GM04504 (cell line): Measurements from ENCODE around the gene PEPD.

ENCODE experiments used
- DNase-seq: peaks from one replicate; pipeline ENCODE4 v3.0.0-alpha.2; 2012; ENCODE audit warnings: low read depth

PEPD gene

DNA sequence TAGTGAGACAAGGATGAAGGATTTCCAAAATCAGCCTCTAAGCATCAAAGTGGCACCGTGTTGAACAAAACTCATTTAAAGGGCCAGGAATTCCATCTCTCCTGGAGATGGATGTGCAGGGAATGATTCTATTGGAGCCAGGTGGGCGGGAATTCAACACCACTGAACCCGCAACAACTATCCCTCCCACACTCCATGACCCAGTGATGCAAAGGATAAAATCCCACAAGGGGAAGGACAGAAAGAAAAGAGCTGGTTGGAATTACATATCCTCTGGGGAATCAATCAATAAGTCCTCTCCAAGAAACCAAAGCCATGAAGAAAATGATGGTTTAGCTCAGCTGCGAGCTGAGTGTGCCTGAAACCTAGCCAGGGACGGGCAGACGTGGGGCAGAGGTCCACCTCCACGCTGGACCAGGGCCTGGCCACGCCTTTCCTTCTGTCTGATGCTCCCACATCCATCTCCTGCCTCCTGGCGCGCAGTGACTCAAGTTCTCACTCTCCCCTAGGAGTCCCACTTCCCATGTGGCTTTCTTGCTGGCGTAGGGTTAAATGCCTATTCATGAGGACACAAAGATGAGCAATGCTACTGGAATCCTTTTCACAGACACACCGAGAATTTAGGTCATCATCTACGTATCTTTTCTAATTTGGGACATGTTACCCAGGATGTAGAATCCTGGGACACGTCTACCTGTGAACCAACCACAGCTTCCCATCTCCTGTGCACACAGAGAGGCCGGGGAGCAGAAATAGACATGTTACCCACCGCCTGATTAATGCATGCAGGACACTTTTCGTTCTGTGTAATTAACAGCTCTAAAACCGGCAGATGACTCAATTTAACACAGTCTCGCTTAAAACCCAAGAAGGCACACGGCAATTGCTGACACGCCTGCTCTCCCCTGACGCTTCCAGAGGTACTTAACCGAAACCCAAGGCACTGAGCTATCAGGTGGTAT is 48.6 kb downstream of the PEPD start:
- peak; percentile 96 for DNase-seq

DNA sequence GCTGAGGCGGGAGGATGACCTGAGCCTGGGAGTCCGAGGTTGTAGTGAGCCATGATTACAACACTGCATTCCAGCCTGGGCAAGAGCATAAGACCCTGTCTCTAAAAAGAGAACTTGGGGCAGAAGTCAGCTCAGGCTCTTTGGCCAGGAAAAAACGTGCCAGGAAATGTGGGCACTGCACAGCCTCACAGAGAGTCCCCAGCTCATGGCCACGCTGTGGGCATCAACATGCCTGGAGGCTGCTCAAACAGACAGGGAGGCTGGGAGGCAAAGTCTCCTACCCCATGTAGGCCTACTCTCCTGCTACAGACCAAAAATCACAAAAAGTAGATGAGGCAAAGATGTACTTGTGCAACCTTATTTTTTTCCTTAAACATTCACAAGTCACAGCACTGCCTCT is 49.4 kb downstream of the PEPD start:
- DNase-seq, result no peak

DNA sequence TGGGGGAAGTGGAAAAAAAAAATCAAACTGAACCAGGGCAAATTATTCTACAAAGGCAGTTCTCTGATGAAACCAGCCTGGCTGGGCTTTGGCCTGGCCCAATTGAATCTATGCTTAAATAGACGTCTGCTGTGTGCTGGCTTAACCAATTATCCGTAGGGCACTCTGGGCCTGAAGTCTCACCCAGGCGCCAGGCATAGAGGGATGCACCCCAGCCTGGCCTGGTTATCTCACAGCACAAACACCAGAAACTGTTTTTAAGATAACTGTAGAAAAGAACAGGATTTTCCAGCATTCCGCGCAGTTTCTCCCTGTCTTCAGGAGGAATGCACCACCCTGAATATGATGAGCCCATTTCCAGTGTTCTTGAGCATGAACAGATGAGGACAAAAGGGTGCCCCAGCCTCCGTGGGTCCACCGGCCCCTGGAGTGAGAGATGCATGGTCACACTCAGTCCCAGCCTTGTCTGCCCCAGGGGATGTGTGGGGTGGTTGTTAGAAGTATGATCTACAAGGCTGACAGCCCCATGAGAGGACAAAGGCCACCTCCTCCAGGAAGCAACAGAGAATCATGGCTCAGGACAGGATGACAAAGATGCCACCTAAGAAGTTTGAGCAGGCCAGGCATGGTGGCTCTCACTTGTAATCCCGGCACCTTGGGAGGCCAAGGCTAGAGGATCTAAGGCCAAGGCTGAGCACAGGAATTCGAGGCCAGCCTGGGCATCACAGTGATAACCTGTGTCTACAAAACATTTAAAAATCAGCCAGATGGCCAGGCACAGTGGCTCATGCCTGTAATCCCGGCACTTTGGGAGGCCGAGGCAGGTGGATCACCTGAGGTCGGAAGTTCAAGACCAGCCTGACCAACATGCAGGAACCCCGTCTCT is 50.2 kb downstream of the PEPD start:
- DNase-seq, result no peak

DNA sequence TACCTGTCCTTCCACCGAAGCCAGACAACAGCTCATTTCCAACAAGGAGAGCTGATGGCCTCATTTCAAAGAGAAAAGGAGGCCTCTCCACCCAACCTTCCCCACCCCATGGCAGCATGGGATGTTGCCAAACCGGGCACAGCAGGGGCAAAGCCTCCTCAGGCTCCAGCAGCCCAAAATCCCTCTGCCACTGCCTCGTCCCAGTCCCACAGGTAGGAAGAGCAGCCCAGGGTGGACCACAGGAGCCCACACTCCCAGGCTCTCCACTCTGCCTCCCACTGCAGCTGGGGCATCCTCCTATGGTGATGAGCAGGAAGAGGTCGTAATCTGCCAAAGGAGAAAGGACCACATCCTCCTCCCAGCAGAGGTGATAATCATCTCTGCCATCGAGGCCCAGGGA is 50.9 kb downstream of the PEPD start:
- no peak for DNase-seq

DNA sequence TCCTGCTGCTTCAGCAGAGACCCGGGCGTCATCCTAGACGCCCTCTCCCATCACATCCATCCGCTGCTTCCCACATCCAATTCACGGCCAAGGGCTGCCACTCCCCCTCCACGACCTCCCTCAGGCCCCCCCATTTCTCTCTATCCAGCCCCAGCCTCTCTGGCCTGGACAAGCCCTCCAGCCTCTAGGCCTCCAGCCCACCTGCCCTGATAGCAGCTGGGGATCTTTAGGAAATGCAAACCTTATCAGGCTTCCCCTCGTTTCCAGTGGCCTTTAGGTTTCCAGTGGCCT is 51.6 kb downstream of the PEPD start:
- DNase-seq, result no peak

DNA sequence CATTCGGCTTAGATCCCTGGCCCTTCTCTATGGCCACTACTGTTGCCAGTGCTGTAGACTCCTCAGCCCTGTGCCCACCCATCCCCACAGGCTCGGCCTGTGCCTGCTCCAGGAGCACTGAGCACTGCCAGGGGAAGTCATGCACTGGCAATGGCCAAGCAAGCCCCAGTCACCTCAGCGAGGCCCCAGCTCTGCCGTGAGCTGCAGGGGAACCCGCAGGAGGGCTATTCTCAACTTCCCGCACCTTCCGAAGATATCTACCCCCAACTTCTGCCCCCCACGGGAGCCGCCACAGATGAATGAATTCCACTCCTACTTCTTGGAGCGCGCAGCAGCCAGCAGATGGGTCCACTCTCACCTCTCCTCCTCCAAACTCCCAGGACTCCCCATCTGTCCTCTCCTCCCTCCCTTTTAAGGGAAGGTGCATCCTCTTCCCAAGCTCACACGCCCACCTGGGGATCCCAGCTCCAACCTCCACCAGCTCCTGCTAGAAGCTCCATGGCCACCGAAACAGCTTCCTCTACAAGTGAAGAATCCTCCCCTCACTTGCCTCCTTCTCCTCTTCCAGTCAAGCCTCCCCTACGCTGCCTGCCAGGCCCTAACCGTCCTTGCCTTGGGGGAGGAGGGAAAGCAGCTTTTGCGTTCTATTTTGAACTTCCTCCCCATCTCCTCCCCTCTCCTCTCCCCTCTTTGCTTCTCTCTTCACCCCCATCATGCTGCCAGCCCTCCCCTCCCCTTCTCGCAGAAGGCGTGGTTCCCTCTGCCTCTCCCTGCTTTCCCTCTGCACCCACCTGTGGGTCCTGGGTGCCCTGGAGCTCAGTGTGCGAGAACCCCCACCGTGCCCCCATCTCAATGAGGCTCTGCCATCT is 52.2 kb downstream of the PEPD start:
- DNase-seq, result no peak

DNA sequence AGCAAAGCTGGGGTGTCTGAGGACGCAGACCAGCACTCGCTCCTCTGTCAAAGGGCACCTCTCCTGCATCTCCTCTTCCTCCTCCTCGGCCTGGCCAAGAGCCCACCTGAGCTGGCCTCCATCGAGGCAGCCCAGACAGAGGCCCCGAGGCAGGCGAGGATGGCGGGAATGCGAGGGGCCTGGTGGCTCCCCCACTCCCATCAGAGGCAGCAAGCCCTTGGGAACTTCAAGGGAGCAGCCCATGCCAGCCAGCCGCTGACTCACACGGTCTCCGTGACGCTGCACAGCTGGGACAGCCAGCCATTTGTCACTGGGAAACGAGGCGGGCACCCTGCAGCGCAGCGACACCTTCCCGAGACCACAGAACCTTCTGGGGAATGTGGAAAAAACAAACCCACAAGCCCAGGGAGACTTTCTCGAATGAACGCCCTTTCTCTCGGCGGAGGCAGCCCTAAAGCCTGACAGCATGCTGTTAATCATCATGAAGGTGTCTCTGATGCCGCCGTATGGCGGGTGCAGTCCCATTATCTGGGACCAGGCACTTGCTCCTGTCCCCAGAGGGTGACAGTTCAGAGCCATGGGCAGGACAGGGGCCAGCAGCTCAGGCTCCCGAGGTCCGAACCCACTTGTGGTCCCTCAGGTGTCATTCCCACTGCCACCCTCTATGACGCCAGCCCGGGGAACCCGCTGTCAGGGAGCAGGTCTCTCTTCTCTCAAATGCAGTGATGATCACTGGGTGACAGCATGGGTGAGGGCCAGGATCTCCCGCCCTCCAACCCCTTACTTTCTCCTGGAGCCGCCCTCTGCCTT is 53.0 kb downstream of the PEPD start:
- DNase-seq, result no peak

DNA sequence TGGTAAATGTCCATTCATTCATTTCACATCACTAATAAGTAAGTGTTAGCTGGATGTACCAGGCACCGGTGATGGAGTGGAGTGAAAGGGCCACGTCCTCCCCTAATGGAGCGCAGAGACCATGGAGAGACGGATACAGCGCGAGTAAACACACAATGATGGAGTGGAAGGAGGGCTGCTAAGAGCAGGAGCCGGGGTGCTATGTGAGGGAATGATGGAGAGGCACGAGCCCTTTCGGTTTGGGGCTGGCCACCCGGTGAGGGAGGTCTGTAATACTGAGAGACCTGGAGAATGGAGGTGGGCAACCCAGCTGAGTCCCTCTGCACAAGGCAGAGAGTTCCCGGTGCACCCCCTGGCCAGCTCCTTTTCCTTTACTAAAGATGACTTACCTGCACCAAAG is 53.7 kb downstream of the PEPD start:
- no peak for DNase-seq

DNA sequence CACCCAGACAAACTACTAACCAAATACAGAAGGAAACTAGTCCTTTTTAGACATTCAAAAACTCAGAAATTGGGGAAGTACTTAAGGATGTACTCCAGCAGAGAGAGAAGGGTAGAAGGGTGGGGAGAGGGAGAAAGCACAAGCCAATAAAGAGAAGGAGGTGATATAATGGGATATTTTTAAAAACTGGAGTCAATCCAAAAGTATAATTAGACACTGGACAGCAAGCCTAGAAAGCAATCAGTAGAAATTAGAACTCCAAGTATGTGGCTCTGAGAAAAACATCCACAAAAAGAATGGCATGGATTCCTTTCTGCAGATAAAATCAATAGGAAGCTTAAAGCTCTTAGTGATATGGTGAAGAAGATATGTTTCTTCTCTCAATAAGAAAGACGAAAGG is 55.8 kb downstream of the PEPD start:
- no peak for DNase-seq

DNA sequence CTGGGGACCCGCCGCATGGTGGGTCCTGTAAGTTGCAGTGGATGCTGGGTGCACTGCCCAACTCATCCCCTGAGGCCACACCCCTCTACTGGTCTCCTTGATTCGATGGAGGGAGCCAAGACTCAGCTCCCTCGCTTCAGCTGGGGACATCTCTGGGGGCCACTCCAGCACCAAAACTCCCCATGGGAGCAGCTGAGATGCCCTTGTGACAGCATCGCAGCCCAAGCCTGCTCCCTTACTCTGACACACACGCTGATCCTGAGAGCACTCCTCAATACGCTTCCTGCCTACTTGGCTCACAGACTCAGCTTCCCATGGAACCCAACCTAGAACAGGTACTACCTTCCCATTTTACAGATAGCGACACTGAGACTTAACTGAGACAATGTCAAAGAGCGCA is 56.2 kb downstream of the PEPD start:
- DNase-seq, result no peak

DNA sequence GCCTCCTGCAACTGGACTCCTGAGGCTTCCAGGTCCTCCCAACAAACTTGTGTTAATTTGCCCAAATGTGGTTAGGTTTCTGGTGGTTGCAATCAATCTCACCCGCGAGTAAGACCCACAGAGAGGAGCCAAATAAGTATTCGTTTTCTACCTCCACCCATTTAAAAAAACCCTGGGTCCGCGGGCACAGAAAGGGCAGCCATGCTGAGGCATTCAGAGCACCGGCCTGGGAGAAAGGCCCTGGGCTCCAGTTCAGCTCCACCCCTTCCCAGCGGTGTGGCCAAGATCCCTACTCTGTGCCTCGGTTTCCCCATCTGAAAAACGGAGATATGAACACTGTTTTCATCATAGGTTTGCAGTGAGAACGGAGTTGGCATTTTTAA is 56.9 kb downstream of the PEPD start:
- no peak for DNase-seq

DNA sequence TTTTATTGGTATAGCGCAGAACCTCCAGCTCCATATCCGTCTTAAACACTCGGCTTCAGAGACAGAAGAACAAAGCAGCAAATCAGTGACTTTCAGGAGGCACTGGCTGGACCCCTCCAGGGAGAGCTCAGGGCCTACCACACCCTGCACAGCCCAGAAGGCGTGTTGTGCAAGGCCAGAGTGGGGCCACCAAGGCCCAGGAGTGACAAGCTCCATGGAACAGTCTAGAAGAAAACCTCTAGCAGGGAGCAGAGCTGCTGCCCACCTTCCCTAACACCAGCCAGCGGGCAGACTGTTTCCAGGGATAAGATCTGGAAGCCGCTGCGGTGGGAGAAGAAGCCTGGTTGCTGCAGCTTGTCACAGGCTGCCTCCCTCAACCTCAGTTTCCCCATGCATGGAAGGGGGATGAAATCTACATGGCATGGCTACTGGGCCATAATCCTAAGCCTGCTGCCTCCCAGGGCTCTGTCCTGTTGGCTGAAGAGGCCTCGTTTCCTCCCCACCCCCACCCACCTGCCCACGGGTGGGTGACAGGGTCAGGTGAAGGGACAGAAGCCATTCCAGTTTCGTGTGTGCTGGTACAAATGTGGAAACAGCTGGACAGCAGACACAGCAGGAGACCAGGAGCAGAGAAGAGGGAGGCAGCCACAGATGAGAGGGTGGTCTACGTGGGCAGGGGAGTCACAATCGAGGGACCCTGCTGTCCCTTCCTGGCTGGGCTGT is 57.4 kb downstream of the PEPD start:
- no peak for DNase-seq

DNA sequence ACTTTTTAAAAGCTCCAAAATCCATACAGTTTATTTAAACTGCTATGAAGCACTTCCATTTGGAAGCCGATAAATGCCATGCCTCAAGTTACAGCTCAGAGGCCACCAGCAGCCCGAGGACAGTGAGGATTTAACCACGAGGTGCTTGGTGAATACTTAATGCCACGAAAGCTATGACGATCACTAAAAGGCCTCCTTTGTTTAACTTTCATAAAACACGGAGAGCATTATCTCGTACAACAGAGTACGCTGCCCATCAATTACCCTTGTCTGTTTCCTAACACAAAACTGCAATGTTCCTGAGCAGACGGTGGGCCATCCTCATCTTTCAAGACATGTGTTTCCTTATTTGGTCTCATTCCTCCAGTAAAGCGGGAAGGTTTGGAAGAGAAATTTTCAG is 58.4 kb downstream of the PEPD start:
- DNase-seq, result no peak

DNA sequence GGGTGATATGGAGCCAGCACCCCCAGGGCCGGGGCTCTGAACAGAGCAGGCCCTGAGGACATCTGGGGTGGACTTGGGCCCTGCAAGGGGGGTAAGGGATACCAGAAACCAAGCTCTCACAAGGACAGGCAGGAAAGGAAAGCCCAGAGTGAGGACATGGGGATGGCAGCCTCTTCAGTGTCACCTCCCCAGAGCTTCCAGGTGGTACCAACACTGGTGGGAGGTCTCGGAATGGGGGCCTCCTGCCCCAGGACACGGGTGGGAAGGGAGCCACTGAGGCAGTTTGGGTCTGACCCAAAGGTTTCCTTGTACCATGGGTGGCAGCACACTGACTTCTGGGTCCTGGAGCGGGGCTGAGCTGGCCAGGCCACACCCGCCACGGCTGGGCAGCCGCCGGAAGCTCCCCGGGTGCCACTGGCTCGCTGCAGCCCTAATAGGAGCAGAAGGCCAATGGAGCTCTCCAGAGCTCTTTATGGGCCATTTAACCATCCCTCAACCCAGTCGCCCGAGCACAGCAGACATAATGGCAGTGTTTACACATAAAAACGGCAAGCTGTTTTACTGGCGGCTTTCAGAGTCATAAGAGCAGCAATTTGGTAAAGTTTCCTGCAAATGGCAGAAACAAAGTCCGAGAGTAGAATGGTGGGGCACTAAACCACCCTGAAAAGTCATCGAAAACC is 59.3 kb downstream of the PEPD start:
- DNase-seq, result no peak

DNA sequence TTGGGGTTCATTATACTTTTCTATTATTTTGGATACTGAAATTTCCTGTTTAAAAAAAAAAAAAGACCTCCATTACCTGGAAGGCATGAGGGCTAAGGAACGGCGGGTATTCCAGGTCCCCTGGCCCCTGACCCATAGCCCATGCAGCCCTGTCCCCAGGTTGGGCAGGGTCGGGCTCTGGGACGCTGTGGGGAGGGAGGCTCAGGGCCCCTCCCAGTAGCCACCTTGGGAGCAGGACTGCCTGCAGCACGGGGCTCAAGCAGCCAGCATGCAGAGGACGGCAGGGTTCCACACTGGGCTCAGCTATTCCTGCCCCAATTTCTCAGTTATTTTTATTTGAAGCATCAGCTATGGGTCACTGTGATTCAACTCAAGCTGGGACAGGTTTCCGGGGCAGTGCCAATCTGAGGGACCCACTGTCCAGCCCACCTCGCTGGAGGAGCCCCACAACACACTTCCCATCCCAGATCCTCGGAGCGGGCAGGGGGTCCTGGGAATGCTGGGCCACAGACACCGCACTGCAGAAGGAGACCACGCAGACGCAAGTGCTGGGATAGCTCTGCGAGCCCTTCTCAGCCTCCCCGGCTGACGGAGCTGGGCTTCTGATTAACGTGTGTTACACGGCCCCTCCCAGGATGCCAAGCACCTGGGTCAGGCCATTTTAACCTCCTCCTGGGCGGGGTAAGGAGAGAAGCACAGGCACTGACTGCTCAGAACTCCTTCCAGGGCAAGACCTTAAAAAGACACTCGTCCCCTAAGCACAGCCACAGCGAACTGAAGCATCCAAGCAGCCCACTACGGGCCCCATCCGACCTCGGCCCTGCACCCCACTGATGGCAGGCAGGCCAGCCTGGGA is 60.1 kb downstream of the PEPD start:
- DNase-seq, result no peak

DNA sequence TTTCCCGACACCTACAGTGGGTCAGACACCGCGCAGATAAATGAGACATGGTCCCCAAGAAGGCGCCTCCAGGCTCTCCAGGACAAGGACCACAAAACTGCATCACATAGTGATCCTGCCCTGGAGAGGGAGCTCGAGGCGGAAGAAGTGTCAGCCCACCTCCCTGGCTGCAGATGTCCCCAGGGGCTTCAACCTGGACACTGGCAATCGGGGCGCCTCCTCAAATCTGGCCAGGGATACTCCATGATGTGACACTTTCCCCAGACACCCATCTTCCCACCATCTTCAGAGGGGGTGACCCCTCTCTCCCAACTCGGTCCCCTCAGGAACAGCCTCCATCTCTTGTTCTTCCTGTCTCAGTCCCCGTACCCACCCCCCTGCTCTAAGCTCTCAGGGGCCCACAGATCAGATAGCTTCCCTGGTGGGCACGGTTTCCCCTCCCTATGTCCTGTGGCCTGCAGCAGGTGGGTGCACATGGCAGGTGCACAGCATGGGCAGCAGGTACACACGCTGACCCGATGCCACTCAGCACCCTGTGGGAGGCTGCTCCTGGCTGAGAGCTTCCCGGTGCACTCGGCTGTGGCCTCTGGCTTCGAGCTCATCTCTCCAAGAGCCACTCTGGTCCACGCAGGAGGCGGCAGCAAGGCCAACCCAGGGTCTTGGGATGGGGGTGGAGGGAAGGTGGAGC is 61.2 kb downstream of the PEPD start:
- DNase-seq, result no peak

DNA sequence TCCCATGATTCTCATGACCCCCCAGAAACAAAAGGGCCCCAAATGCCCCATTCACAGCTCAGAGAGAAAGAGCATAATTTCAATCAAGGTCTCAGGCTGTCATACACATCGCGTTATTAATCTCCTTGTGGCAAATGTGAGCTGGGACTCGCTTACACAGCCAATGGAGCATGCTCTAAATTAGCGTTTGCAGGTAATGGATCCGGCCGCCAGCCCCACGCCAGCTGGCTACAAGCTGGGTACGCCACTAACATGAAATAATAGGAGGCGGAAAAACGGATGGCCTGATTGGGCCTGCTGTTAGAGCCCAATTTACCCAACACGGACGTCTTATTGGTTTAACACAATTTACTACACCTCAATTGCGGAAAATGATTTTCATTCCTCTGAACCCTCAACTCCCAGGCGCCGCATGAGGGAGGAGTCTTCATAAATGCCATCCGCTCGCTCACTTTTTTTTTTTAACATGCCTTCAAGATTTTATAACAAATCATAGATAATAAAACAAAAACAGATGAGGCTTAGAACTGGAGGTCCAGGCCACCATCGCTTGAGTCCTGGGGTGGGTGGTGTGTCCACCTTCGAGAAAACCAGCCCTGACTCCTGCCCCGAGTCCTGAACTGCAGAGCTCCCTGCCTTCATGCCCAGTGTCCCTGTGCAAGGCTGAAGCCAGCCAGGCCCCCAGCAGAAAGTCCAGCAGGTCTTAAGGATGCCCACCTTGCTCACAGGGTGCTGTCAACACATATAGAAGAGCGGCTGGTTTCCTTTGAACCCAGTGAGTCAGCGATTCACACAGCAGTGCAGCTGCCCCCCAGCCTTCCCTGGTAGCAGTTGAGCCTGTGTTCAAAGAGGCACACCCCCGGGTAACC is 62.1 kb downstream of the PEPD start:
- no peak for DNase-seq

DNA sequence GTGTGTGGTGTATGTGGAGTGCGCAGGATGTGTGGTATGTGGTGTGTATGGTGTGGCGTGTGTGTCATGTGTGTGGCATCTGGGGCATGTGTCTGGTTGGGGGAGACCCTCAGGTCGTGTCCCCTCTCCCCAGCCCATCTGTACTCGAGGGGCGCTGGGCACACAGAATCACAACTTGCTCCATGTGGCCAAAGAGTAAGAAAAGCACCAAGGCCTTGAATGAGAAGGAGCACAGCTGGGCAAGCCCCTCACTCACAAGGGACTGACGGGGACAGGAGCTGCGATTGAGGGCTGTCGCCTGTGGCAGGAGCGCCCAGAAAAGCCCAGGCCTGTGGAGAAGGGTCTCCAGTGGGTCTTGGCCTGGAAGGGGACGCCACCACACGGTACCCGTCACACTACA is 62.8 kb downstream of the PEPD start:
- no peak for DNase-seq
